H1 (cell line): ENCODE results near the gene HAPLN3. TPM values are rescaled to one million over a fixed set of nuclear protein-coding genes. Genes with fewer than 3 reads are reported as not detected.

Experiments
- CTCF ChIA-PET: fragments of 300-600 bp; sonication (Branson Sonifier 250); formaldehyde crosslinking; loops from one replicate; lab custom pipeline; 2021; ENCODE audit not compliant: partially characterized antibody; lab: Charles Lee
- POLR2A ChIA-PET: fragments of 300-600 bp; sonication (Branson Sonifier 250); formaldehyde crosslinking; loops from one replicate; lab custom pipeline; 2021; ENCODE audit warnings: inconsistent platforms; ENCODE audit not compliant: partially characterized antibody; lab: Charles Lee
- DNase-seq, 2 experiments: peaks; one replicate each; pipeline versions ENCODE4 v3.0.0 to v3.0.0-alpha.2; 2010 to 2022; ENCODE audit warnings: low spot score in 2 of 2, low read depth in 1 of 2, mixed read lengths in 1 of 2
- FAIRE-seq: peaks from 2 replicates; lab custom pipeline; 2011; peaks lifted over from hg19 to GRCh38; lab: Jason Lieb, UNC
- H2AFZ ChIP-seq: 2 replicates; pipeline ENCODE4 v1.8.1; 2012; ENCODE audit warnings: low read length, inconsistent platforms
- H2AK5ac ChIP-seq: 2 replicates; pipeline ENCODE4 v1.6.1; 2013; ENCODE audit warnings: low read depth, low read length
- H2BK120ac ChIP-seq: replicated peaks from 2 replicates; pipeline ENCODE3; 2013; ENCODE audit warnings: low read depth, low read length, inconsistent platforms
- H2BK12ac ChIP-seq: 2 replicates; pipeline ENCODE4 v1.6.1; 2013; ENCODE audit warnings: low read depth, low read length
- H2BK15ac ChIP-seq: 2 replicates; pipeline ENCODE4 v1.6.1; 2013; ENCODE audit warnings: low read length
- H2BK20ac ChIP-seq: 2 replicates; pipeline ENCODE4 v1.6.1; 2013; ENCODE audit warnings: low read length
- H2BK5ac ChIP-seq: 2 replicates; pipeline ENCODE4 v1.6.1; 2013; ENCODE audit warnings: low read depth, low read length
- H3K14ac ChIP-seq: 2 replicates; pipeline ENCODE4 v1.6.1; 2013; ENCODE audit warnings: inconsistent platforms; ENCODE audit not compliant: insufficient read length
- H3K18ac ChIP-seq: 2 replicates; pipeline ENCODE4 v1.6.1; 2013; ENCODE audit warnings: low read length; ENCODE audit errors: extremely low read depth
- H3K23ac ChIP-seq: 2 replicates; pipeline ENCODE4 v1.6.1; 2013; ENCODE audit warnings: inconsistent platforms; ENCODE audit not compliant: insufficient read length
- H3K23me2 ChIP-seq: 2 replicates; pipeline ENCODE4 v1.6.1; 2013; ENCODE audit warnings: low read depth, low read length
- H3K27ac ChIP-seq: 2 replicates; pipeline ENCODE4 v1.6.1; 2011; ENCODE audit warnings: low read depth, low read length, inconsistent platforms
- H3K27me3 ChIP-seq, 4 experiments: replicated peaks in 1 of 4; 1 replicate in 1 of 4; 2 replicates in 3 of 4; pipeline versions ENCODE4 v1.6.1 to v1.8.1; 2011 to 2013; ENCODE audit warnings: low read length in 3 of 4, mild to moderate bottlenecking in 3 of 4, inconsistent platforms in 2 of 4, mixed read lengths in 2 of 4, moderate library complexity in 1 of 4; ENCODE audit not compliant: control insufficient read depth in 3 of 4, insufficient read depth in 3 of 4; ENCODE audit errors: extremely low read depth in 1 of 4
- H3K36me3 ChIP-seq, 4 experiments: 2 replicates each; pipeline versions ENCODE4 v1.6.1 to v1.8.1; 2011 to 2013; ENCODE audit warnings: mild to moderate bottlenecking in 4 of 4, low read length in 3 of 4, moderate library complexity in 2 of 4, control low read depth in 1 of 4, inconsistent platforms in 1 of 4; ENCODE audit not compliant: insufficient read depth in 4 of 4, control insufficient read depth in 2 of 4
- H3K4ac ChIP-seq: replicated peaks from 2 replicates; pipeline ENCODE3; 2013; ENCODE audit warnings: low read length, low read depth, mixed read lengths, inconsistent platforms; ENCODE audit not compliant: insufficient read length
- H3K4me1 ChIP-seq, 4 experiments: replicated peaks in 1 of 4; 1 replicate in 1 of 4; 2 replicates in 3 of 4; pipeline versions ENCODE4 v1.6.1 to v1.8.1; 2011 to 2013; ENCODE audit warnings: low read length in 3 of 4, inconsistent platforms in 2 of 4, mixed read lengths in 1 of 4; ENCODE audit not compliant: insufficient read depth in 4 of 4, control insufficient read depth in 3 of 4
- H3K4me2 ChIP-seq, 2 experiments: 2 replicates each; pipeline versions ENCODE4 v1.6.1 to v1.8.1; 2011 to 2013; ENCODE audit warnings: low read depth in 2 of 2, low read length in 2 of 2, control low read depth in 1 of 2, inconsistent platforms in 1 of 2, mild to moderate bottlenecking in 1 of 2; ENCODE audit not compliant: insufficient read depth in 1 of 2
- H3K4me3 ChIP-seq, 4 experiments: fragments of 200-600, 300-600 bp in 1 of 4; sonication (generic), shearing (Covaris generic), sonication (Bioruptor Twin) in 1 of 4; 2 replicates each; pipeline versions ENCODE4 v1.5.1 to v1.8.1; 2011 to 2016; ENCODE audit warnings: low read length in 4 of 4, low read depth in 3 of 4, control low read depth in 2 of 4, inconsistent platforms in 2 of 4, mild to moderate bottlenecking in 2 of 4, mixed read lengths in 1 of 4, moderate library complexity in 1 of 4; ENCODE audit not compliant: insufficient read depth in 2 of 4; ENCODE audit errors: extremely low read depth in 1 of 4
- H3K56ac ChIP-seq: replicated peaks from 2 replicates; pipeline ENCODE3; 2013; ENCODE audit warnings: low read depth, mild to moderate bottlenecking, mixed read lengths, low read length, inconsistent platforms; ENCODE audit not compliant: insufficient read length
- H3K79me1 ChIP-seq: 2 replicates; pipeline ENCODE4 v1.6.1; 2013; ENCODE audit warnings: low read depth, low read length, control low read depth
- H3K79me2 ChIP-seq, 2 experiments: 2 replicates each; pipeline versions ENCODE4 v1.6.1 to v1.8.1; 2012 to 2013; ENCODE audit warnings: low read length in 2 of 2, mild to moderate bottlenecking in 2 of 2, inconsistent platforms in 1 of 2; ENCODE audit not compliant: insufficient read depth in 2 of 2, control insufficient read depth in 1 of 2
- H3K9ac ChIP-seq, 4 experiments: replicated peaks in 1 of 4; 1 replicate in 1 of 4; 2 replicates in 3 of 4; pipeline versions ENCODE4 v1.6.1 to v1.8.1; 2011 to 2013; ENCODE audit warnings: low read depth in 3 of 4, low read length in 3 of 4, control low read depth in 2 of 4, mild to moderate bottlenecking in 2 of 4, moderate library complexity in 2 of 4, inconsistent platforms in 1 of 4; ENCODE audit errors: extremely low read depth in 1 of 4
- H3K9me3 ChIP-seq, 2 experiments: 2 replicates each; pipeline versions ENCODE4 v1.6.1 to v1.8.1; 2012 to 2013; ENCODE audit warnings: mild to moderate bottlenecking in 2 of 2, moderate library complexity in 2 of 2, control low read depth in 1 of 2, inconsistent platforms in 1 of 2, low read depth in 1 of 2, low read length in 1 of 2, mixed read lengths in 1 of 2; ENCODE audit not compliant: insufficient read depth in 2 of 2
- H4K20me1 ChIP-seq, 2 experiments: replicated peaks in 1 of 2; 2 replicates each; pipeline versions ENCODE3 to v1.8.1; 2011 to 2013; ENCODE audit warnings: inconsistent platforms in 2 of 2, low read length in 2 of 2, mild to moderate bottlenecking in 1 of 2; ENCODE audit not compliant: insufficient read depth in 2 of 2, control insufficient read depth in 1 of 2
- H4K5ac ChIP-seq: 2 replicates; pipeline ENCODE4 v1.6.1; 2013; ENCODE audit warnings: low read length, low read depth, mixed read lengths, inconsistent platforms; ENCODE audit not compliant: insufficient read length
- H4K8ac ChIP-seq: 2 replicates; pipeline ENCODE4 v1.8.0; 2013; ENCODE audit warnings: mild to moderate bottlenecking, moderate library complexity, low read length, inconsistent platforms; ENCODE audit not compliant: insufficient read depth; ENCODE audit errors: extremely low read depth
- H4K91ac ChIP-seq: replicated peaks from 2 replicates; pipeline ENCODE3; 2013; ENCODE audit warnings: low read length, mixed read lengths, inconsistent platforms; ENCODE audit not compliant: insufficient read length
- BCL11A ChIP-seq, 2 experiments: IDR thresholded peaks; one replicate each; pipeline ENCODE4 v1.6.1; 2011; ENCODE audit warnings: low read depth in 2 of 2, low read length in 2 of 2, mild to moderate bottlenecking in 2 of 2
- CBX8 ChIP-seq: fragments of 300-800, 300-1000 bp; sonication (generic); IDR thresholded peaks from 2 replicates; pipeline ENCODE4 v1.7.1; 2016; ENCODE audit warnings: low read depth, low read length, borderline replicate concordance
- CEBPB ChIP-seq: IDR thresholded peaks from 2 replicates; pipeline ENCODE4 v1.6.1; 2012; ENCODE audit warnings: low read depth, low read length
- CREB1 ChIP-seq: IDR thresholded peaks from 2 replicates; pipeline ENCODE4 v1.6.1; 2012; ENCODE audit warnings: inconsistent platforms
- CTBP2 ChIP-seq: IDR thresholded peaks from 2 replicates; pipeline ENCODE4 v1.7.0; 2011; ENCODE audit warnings: borderline replicate concordance, mild to moderate bottlenecking, moderate library complexity, mixed read lengths, low read length; ENCODE audit not compliant: insufficient read depth, insufficient read length
- EP300 ChIP-seq, 2 experiments: IDR thresholded peaks; 1 replicate in 1 of 2; 2 replicates in 1 of 2; pipeline ENCODE4 v1.6.1; 2011 to 2012; ENCODE audit warnings: low read depth in 2 of 2, low read length in 2 of 2, mild to moderate bottlenecking in 2 of 2, borderline replicate concordance in 1 of 2, inconsistent platforms in 1 of 2, moderate library complexity in 1 of 2
- JUND ChIP-seq: IDR thresholded peaks from 2 replicates; pipeline ENCODE4 v1.6.1; 2011; ENCODE audit warnings: mild to moderate bottlenecking, improper control_type of control experiment, low read length
- PHF8 ChIP-seq: fragments of 200-600 bp; sonication (generic); conservative IDR thresholded peaks from 2 replicates; pipeline ENCODE4 v1.7.1; 2012; ENCODE audit warnings: low read depth, mild to moderate bottlenecking, inconsistent platforms, low read length, moderate library complexity
- POU5F1 ChIP-seq: IDR thresholded peaks from 2 replicates; pipeline ENCODE4 v1.6.1; 2011; ENCODE audit warnings: low read depth, mild to moderate bottlenecking, low read length, moderate library complexity
- RBBP5 ChIP-seq: IDR thresholded peaks from 2 replicates; pipeline ENCODE4 v1.7.1; 2012; ENCODE audit warnings: low read depth, mild to moderate bottlenecking, inconsistent platforms, low read length, moderate library complexity, borderline replicate concordance
- YY1 ChIP-seq: IDR thresholded peaks from 2 replicates; pipeline ENCODE4 v1.6.1; 2011; ENCODE audit warnings: low read depth, mild to moderate bottlenecking, low read length
- WGBS, 2 experiments: shearing (Covaris generic) in 1 of 2; methylation state at CpG; one replicate each; pipeline versions ENCODE4 v1.1.6 to v1.1.7; 2013 to 2015; ENCODE audit warnings: low lambda C conversion rate in 2 of 2, mixed read lengths in 2 of 2, inconsistent platforms in 1 of 2, low coverage in 1 of 2, missing lambda C conversion rate in 1 of 2; ENCODE audit not compliant: insufficient replicate concordance in 2 of 2, insufficient coverage in 1 of 2, insufficient read length in 1 of 2; ENCODE audit errors: extremely low coverage in 1 of 2, missing lambda C conversion rate in 1 of 2; 5-methylcytosine and 5-hydroxymethylcytosine counted together
- polyA plus RNA-seq, 7 experiments: library from polyadenylated mRNA; depleted of rRNA in 3 of 7; stranded (reverse) in 5 of 7; unstranded in 2 of 7; fragments of >200 nt in 5 of 7; fragments of 200-250 nt in 2 of 7; gene quantifications; 1 replicate in 5 of 7; 2 replicates in 1 of 7; 4 replicates in 1 of 7; pipeline versions ENCODE4 v1.2.1 to v1.2.3, GENCODE V29; 2011 to 2013; ENCODE audit warnings: missing spikeins in 2 of 7, mixed read lengths in 2 of 7
- total RNA-seq: library from RNA; stranded (reverse); fragmentation: NEBNext Ultra II Directional; extraction: Animal tissue kit (Norgen Biotek cat#: 25700); gene quantifications from 2 replicates; pipeline ENCODE4 v1.2.1, GENCODE V29; 2021
- TF ChIP-seq, protein P1 (sequence below): IDR thresholded peaks from 2 replicates; pipeline ENCODE4 v1.6.1; 2012; ENCODE audit warnings: low read length, inconsistent platforms

Gene HAPLN3
- total and polyA plus RNA-seq, 2 of the 8 experiments (the other 6 are each of a cell fraction or from before 2014, with no cell fraction given), result 76.2 to 79.7 TPM

DNA sequence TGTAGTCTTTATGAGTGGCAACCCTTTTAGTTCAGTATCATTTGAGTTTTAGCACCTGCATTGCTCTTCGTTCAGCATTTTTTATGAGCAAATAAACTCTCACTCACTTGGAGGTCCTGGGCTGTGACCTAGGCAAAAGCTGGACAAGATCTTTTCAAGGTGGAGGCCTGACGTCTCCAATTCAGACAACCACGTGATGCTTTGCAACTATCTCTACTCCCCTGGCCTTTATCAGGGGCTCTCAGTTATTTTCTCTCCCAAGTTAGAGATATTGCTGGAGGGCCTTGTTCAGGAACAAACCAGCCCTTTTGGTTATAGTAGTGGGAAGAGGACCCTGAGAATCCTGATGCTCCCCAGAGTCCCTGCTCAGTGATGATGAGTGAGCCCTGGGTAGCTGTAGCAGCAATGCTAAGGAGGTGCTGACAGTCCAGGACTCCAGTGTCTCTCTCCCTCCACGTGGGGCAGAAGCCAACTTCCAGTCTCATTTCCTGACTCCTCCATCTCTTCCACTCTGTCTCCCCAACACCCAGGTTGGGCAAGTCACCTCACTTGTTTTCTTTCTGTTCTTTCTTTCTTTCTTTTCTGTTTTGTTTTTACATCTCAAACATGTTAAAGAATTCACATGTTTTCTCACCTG, 30.4 kb downstream of the HAPLN3 start:
- Histone ChIP-seq H3K4me1 (no peaks in the 10 kb centered on the region), H3K79me2 (no peaks in the 10 kb centered on the region), H3K79me1 (no peaks in the 10 kb centered on the region), H2AFZ (no peak overlapping the region), H3K27me3 (no peaks in the 10 kb centered on the region), H3K18ac (no peak overlapping the region), H4K5ac (no peak overlapping the region), H4K20me1 (no peaks in the 10 kb centered on the region), H2BK5ac (no peak overlapping the region), H3K23ac (no peak overlapping the region), H3K36me3 (no peaks in the 10 kb centered on the region), H3K4ac (no peak overlapping the region), H2BK15ac (no peak overlapping the region), H2BK20ac (no peak overlapping the region), H2BK120ac (no peak overlapping the region), H3K9ac (no peak overlapping the region), H3K23me2 (no peaks in the 10 kb centered on the region), H2BK12ac (no peak overlapping the region), H3K27ac (no peak overlapping the region), H3K9me3 (no peaks in the 10 kb centered on the region), H3K4me2 (no peak overlapping the region), H3K4me3 (no peak overlapping the region), H2AK5ac (no peak overlapping the region), H3K14ac (no peak overlapping the region), H4K8ac (no peak overlapping the region), H4K91ac (no peak overlapping the region), H3K56ac (no peak overlapping the region)
- WGBS, 2 experiments, result 81% methylated on average over 4 of the region's 4 CpGs; no CpG with 5 or more reads in 1 of the 2 experiments
- CTCF ChIA-PET, result no interaction called here
- POLR2A ChIA-PET, result no interaction called here
- DNase-seq (no peak), FAIRE-seq (no peak)
- TF ChIP-seq POU5F1, result no peak
- no peak for TF ChIP-seq PHF8
- TF ChIP-seq CTBP2, result no peak
- no peak for TF ChIP-seq BCL11A (IDR thresholded peaks at IDR 0.05; ENCODE audit: low read depth in 2 of 2, low read length in 2 of 2)
- no peak for TF ChIP-seq YY1
- no peak for TF ChIP-seq CREB1
- TF ChIP-seq RBBP5, result no peak
- no peak for TF ChIP-seq CEBPB
- no peak for TF ChIP-seq CBX8
- no peak for TF ChIP-seq JUND
- no peak for TF ChIP-seq EP300 (IDR thresholded peaks at IDR 0.05; ENCODE audit: borderline replicate concordance in 1 of 2, low read depth in 2 of 2, low read length in 2 of 2)
- TF ChIP-seq, protein P1, sequence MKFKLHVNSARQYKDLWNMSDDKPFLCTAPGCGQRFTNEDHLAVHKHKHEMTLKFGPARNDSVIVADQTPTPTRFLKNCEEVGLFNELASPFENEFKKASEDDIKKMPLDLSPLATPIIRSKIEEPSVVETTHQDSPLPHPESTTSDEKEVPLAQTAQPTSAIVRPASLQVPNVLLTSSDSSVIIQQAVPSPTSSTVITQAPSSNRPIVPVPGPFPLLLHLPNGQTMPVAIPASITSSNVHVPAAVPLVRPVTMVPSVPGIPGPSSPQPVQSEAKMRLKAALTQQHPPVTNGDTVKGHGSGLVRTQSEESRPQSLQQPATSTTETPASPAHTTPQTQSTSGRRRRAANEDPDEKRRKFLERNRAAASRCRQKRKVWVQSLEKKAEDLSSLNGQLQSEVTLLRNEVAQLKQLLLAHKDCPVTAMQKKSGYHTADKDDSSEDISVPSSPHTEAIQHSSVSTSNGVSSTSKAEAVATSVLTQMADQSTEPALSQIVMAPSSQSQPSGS, result no peak
